Uterus (tissue), 2 donors: ENCODE data around the gene ACSS2.

ENCODE experiments used
- POLR2A ChIP-seq, 2 donors: fragments of 450-650 bp; IDR thresholded peaks; one replicate each; pipeline ENCODE4 v1.6.1; 2016; ENCODE audit warnings: antibody characterized with exemption in 2 of 2, mild to moderate bottlenecking in 1 of 2, moderate library complexity in 1 of 2
- TF ChIP-seq, protein P1 (sequence below), 4 experiments: fragments of 200-600 bp in 2 of 4; fragments of 450-650 bp in 2 of 4; sonication (generic) in 2 of 4; IDR thresholded peaks; one replicate each; pipeline ENCODE4 v1.5.1; 2016 to 2019; ENCODE audit warnings: antibody characterized with exemption in 4 of 4, mild to moderate bottlenecking in 2 of 4, moderate library complexity in 1 of 4

DNA sequence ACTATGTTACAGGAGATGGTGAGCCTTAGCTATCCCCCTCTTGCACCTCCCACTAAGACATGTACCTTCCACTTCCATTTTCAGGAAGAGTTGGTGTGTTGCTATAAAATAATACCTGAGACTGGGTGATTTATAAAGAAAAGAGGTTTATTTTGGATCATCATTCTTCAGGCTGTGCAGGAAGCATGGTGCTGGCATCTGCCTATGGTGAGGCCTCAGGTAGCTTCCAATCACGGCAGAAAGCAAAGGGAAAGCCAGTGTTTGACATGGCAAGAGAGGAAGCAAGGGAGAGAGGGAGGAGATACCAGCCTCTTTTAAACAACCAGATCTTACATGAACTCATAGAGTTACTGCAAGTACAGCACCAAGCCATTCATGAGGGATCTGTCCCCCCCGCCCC lies 47.0 kb downstream of the ACSS2 start:
- TF ChIP-seq, protein P1, sequence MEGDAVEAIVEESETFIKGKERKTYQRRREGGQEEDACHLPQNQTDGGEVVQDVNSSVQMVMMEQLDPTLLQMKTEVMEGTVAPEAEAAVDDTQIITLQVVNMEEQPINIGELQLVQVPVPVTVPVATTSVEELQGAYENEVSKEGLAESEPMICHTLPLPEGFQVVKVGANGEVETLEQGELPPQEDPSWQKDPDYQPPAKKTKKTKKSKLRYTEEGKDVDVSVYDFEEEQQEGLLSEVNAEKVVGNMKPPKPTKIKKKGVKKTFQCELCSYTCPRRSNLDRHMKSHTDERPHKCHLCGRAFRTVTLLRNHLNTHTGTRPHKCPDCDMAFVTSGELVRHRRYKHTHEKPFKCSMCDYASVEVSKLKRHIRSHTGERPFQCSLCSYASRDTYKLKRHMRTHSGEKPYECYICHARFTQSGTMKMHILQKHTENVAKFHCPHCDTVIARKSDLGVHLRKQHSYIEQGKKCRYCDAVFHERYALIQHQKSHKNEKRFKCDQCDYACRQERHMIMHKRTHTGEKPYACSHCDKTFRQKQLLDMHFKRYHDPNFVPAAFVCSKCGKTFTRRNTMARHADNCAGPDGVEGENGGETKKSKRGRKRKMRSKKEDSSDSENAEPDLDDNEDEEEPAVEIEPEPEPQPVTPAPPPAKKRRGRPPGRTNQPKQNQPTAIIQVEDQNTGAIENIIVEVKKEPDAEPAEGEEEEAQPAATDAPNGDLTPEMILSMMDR (IDR thresholded peaks at IDR 0.05), result no peak
- no peak for TF ChIP-seq POLR2A (IDR thresholded peaks at IDR 0.05)
